Small intestine (tissue), 7 donors: Measurements from ENCODE around the gene TMCO5A. TPM values are rescaled to one million over a fixed set of nuclear protein-coding genes. Genes with fewer than 3 reads are reported as not detected.

Experiments
- DNase-seq, 2 donors: peaks; one replicate each; pipeline versions ENCODE4 v3.0.0 to v3.0.0-alpha.2; 2013
- FAIRE-seq: peaks from 2 replicates; lab custom pipeline; 2012; peaks lifted over from hg19 to GRCh38; lab: Jason Lieb, UNC
- H3K27ac ChIP-seq, 3 donors: one replicate each; pipeline ENCODE4 v1.5.1; 2013; ENCODE audit warnings: low read length in 2 of 3, mild to moderate bottlenecking in 2 of 3, control low read depth in 1 of 3, inconsistent platforms in 1 of 3, low read depth in 1 of 3, moderate library complexity in 1 of 3
- H3K27me3 ChIP-seq, 3 donors: one replicate each; pipeline ENCODE4 v1.6.1; 2013; ENCODE audit warnings: low read length in 3 of 3, inconsistent platforms in 1 of 3; ENCODE audit not compliant: control insufficient read depth in 3 of 3, insufficient read depth in 3 of 3
- H3K36me3 ChIP-seq, 3 donors: one replicate each; pipeline ENCODE4 v1.6.1; 2013; ENCODE audit warnings: low read length in 3 of 3, inconsistent platforms in 1 of 3, low read depth in 1 of 3, mild to moderate bottlenecking in 1 of 3, moderate library complexity in 1 of 3; ENCODE audit not compliant: control insufficient read depth in 3 of 3, insufficient read depth in 2 of 3
- H3K4me1 ChIP-seq, 3 donors: one replicate each; pipeline ENCODE4 v1.6.1; 2013; ENCODE audit warnings: low read length in 2 of 3, inconsistent platforms in 1 of 3, low read depth in 1 of 3, mild to moderate bottlenecking in 1 of 3, moderate library complexity in 1 of 3; ENCODE audit not compliant: control insufficient read depth in 3 of 3, insufficient read depth in 2 of 3
- H3K4me3 ChIP-seq, 3 donors: one replicate each; pipeline ENCODE4 v1.5.1; 2013; ENCODE audit warnings: low read length in 3 of 3, control low read depth in 1 of 3, inconsistent platforms in 1 of 3, low read depth in 1 of 3, mild to moderate bottlenecking in 1 of 3, moderate library complexity in 1 of 3
- H3K9me3 ChIP-seq, 2 donors: one replicate each; pipeline ENCODE4 v1.6.1; 2013; ENCODE audit warnings: low read depth in 1 of 2, low read length in 1 of 2; ENCODE audit not compliant: control insufficient read depth in 2 of 2, insufficient read depth in 1 of 2
- WGBS, 3 donors: extraction: QIAGEN DNeasy Blood & Tissue Kit; methylation state at CpG; one replicate each; pipeline ENCODE4 v1.1.7; 2013; 5-methylcytosine and 5-hydroxymethylcytosine counted together
- polyA plus RNA-seq, 4 donors: library from polyadenylated mRNA; stranded (reverse) in 3 of 4; unstranded in 1 of 4; fragments of 200-250 nt in 3 of 4; fragments of 120-200 nt in 1 of 4; gene quantifications; one replicate each; pipeline versions ENCODE4 v1.2.1 to v1.2.3, GENCODE V29; 2013
- donor health status: healthy with polysubstance abuse.
- donor health status: control.
- donor health status: control.
- donor health status: Bipolar disorder and iron deficiency.
- donor health status: healthy.

The TMCO5A gene
- polyA plus RNA-seq, 4 donors: not detected

GRCh38 chr15:37903919-37904625, 30.4 kb upstream of the TMCO5A start:
- Histone ChIP-seq H3K36me3 (no peaks in the 10 kb centered on the region), H3K4me3 (no peak overlapping the region), H3K27ac (no peak overlapping the region), H3K9me3 (no peaks in the 10 kb centered on the region), H3K27me3 (no peaks in the 10 kb centered on the region), H3K4me1 (no peaks in the 10 kb centered on the region)
- FAIRE-seq (no peak), DNase-seq (no peak)
- 77 to 83% (median 81%) methylated on average over 11 of the region's 11 CpGs for WGBS, 3 donors

GRCh38 chr15:37907136-37907535, 27.3 kb upstream of the TMCO5A start:
- WGBS, 3 donors: 27 to 54% (median 29%) methylated on average over 1 of the region's 1 CpG
- H3K4me1 ChIP-seq: no peaks in the 10 kb centered on the region
- no peaks in the 10 kb centered on the region for H3K9me3 ChIP-seq
- no peaks in the 10 kb centered on the region for H3K36me3 ChIP-seq
- no peak overlapping the region for H3K27ac ChIP-seq
- no peaks in the 10 kb centered on the region for H3K27me3 ChIP-seq
- FAIRE-seq (no peak), DNase-seq (no peak)
- no peak overlapping the region for H3K4me3 ChIP-seq

GRCh38 chr15:37921527-37922385, 12.7 kb upstream of the TMCO5A start:
- Histone ChIP-seq H3K9me3 (peaks cover 0 to 4% of the 10 kb centered on the region in 2 donors), H3K27me3 (peaks cover 0 to 2% (median 0%) of the 10 kb centered on the region in 3 donors), H3K36me3 (no peaks in the 10 kb centered on the region), H3K4me3 (no peak overlapping the region), H3K27ac (no peak overlapping the region), H3K4me1 (no peaks in the 10 kb centered on the region)
- WGBS, 3 donors: 56 to 79% (median 63%) methylated on average over 6 of the region's 6 CpGs
- FAIRE-seq: no peak
- DNase-seq: no peak

- WGBS, 3 donors: 66 to 81% (median 68%) methylated on average over 3 of the region's 3 CpGs
- FAIRE-seq (no peak), DNase-seq (no peak)
- H3K4me1 ChIP-seq: no peaks in the 10 kb centered on the region
- H3K9me3 ChIP-seq: peaks cover 0 to 4% of the 10 kb centered on the region in 2 donors
- no peaks in the 10 kb centered on the region for H3K36me3 ChIP-seq
- H3K4me3 ChIP-seq: no peak overlapping the region
- H3K27me3 ChIP-seq: peaks cover 0 to 2% (median 0%) of the 10 kb centered on the region in 3 donors
- H3K27ac ChIP-seq: no peak overlapping the region
Observed at GRCh38 chr15:37926136-37926535, 8.3 kb upstream of the TMCO5A start.

- H3K27ac ChIP-seq: no peak overlapping the region
- H3K4me1 ChIP-seq: no peaks in the 10 kb centered on the region
- no peaks in the 10 kb centered on the region for H3K9me3 ChIP-seq
- no peaks in the 10 kb centered on the region for H3K36me3 ChIP-seq
- WGBS, 3 donors: 3 to 51% (median 25%) methylated on average over 1 of the region's 1 CpG
- FAIRE-seq (no peak), DNase-seq (no peak)
- H3K4me3 ChIP-seq: no peak overlapping the region
- no peaks in the 10 kb centered on the region for H3K27me3 ChIP-seq
Observed at GRCh38 chr15:37929238-37929637, 5.2 kb upstream of the TMCO5A start.

- no peak for DNase-seq
- Histone ChIP-seq H3K4me1 (no peaks in the 10 kb centered on the region), H3K27ac (no peak overlapping the region), H3K36me3 (no peaks in the 10 kb centered on the region), H3K4me3 (no peak overlapping the region), H3K27me3 (no peaks in the 10 kb centered on the region), H3K9me3 (no peaks in the 10 kb centered on the region)
- FAIRE-seq: no peak
Observed at GRCh38 chr15:37931321-37931720, 3.1 kb upstream of the TMCO5A start.

GRCh38 chr15:37931868-37932267, 2.6 kb upstream of the TMCO5A start:
- no peaks in the 10 kb centered on the region for H3K27me3 ChIP-seq
- H3K4me3 ChIP-seq: no peak overlapping the region
- no peaks in the 10 kb centered on the region for H3K4me1 ChIP-seq
- H3K36me3 ChIP-seq: no peaks in the 10 kb centered on the region
- WGBS, 3 donors: 56 to 70% (median 67%) methylated on average over 1 of the region's 1 CpG
- no peaks in the 10 kb centered on the region for H3K9me3 ChIP-seq
- FAIRE-seq (no peak), DNase-seq (no peak)
- H3K27ac ChIP-seq: no peak overlapping the region

- H3K9me3 ChIP-seq: no peaks in the 10 kb centered on the region
- no peak overlapping the region for H3K4me3 ChIP-seq
- DNase-seq: no peak
- H3K36me3 ChIP-seq: no peaks in the 10 kb centered on the region
- no peaks in the 10 kb centered on the region for H3K27me3 ChIP-seq
- H3K27ac ChIP-seq: no peak overlapping the region
- FAIRE-seq: no peak
- WGBS, 3 donors: 71 to 83% (median 79%) methylated on average over 3 of the region's 3 CpGs
- H3K4me1 ChIP-seq: no peaks in the 10 kb centered on the region
Observed at GRCh38 chr15:37932549-37932948, 1.9 kb upstream of the TMCO5A start.
